Osteoblast (primary cell): ENCODE measurements around the gene IL12A. TPM values are rescaled to one million over a fixed set of nuclear protein-coding genes. Genes with fewer than 3 reads are reported as not detected.

ENCODE experiments used
- DNase-seq: peaks from one replicate; pipeline ENCODE4 v3.0.0; 2011; ENCODE audit warnings: low spot score, mixed read lengths; ENCODE audit not compliant: insufficient read length; ENCODE audit errors: missing footprints
- H2AFZ ChIP-seq: 2 replicates; pipeline ENCODE4 v1.6.0; 2011; ENCODE audit warnings: mild to moderate bottlenecking, low read length
- H3K27ac ChIP-seq: 2 replicates; pipeline ENCODE4 v1.5.1; 2011; ENCODE audit warnings: mild to moderate bottlenecking, low read depth, low read length, moderate library complexity
- H3K27me3 ChIP-seq: 2 replicates; pipeline ENCODE4 v1.6.0; 2012; ENCODE audit warnings: mild to moderate bottlenecking, control low read depth, inconsistent platforms, low read length, moderate library complexity; ENCODE audit not compliant: insufficient read depth
- H3K36me3 ChIP-seq: 2 replicates; pipeline ENCODE4 v1.5.1; 2011; ENCODE audit warnings: mild to moderate bottlenecking, low read length, control low read depth, moderate library complexity; ENCODE audit not compliant: insufficient read depth
- H3K4me1 ChIP-seq: 2 replicates; pipeline ENCODE4 v1.5.1; 2011; ENCODE audit warnings: mild to moderate bottlenecking, low read length, control low read depth, moderate library complexity; ENCODE audit not compliant: insufficient read depth
- H3K4me2 ChIP-seq: 2 replicates; pipeline ENCODE4 v1.6.0; 2011; ENCODE audit warnings: mild to moderate bottlenecking, low read length; ENCODE audit not compliant: insufficient read depth
- H3K4me3 ChIP-seq: fragments of 200-600 bp; sonication (generic); 3 replicates; pipeline ENCODE4 v1.5.1; 2012; ENCODE audit warnings: mild to moderate bottlenecking, low read length, inconsistent platforms; ENCODE audit not compliant: insufficient read depth
- H3K79me2 ChIP-seq: 2 replicates; pipeline ENCODE4 v1.6.0; 2012; ENCODE audit warnings: mild to moderate bottlenecking, low read length, control low read depth, inconsistent platforms; ENCODE audit not compliant: insufficient read depth
- H3K9me3 ChIP-seq: 2 replicates; pipeline ENCODE4 v1.5.1; 2011; ENCODE audit warnings: low read depth, low read length, control low read depth
- H4K20me1 ChIP-seq: 2 replicates; pipeline ENCODE4 v1.6.0; 2012; ENCODE audit warnings: mild to moderate bottlenecking, low read length, control low read depth; ENCODE audit not compliant: insufficient read depth
- CTCF ChIP-seq: IDR thresholded peaks from 2 replicates; pipeline ENCODE4 v1.5.1; 2011; ENCODE audit warnings: mild to moderate bottlenecking, low read depth, low read length, moderate library complexity; ENCODE audit errors: extremely low read depth
- total RNA-seq: library from RNA; depleted of rRNA; stranded (reverse); fragments of >200 nt; gene quantifications from 2 replicates; pipeline ENCODE4 v1.2.3, GENCODE V29; 2012

Gene IL12A
- total RNA-seq, 1 donor, result 4.7 TPM

DNA sequence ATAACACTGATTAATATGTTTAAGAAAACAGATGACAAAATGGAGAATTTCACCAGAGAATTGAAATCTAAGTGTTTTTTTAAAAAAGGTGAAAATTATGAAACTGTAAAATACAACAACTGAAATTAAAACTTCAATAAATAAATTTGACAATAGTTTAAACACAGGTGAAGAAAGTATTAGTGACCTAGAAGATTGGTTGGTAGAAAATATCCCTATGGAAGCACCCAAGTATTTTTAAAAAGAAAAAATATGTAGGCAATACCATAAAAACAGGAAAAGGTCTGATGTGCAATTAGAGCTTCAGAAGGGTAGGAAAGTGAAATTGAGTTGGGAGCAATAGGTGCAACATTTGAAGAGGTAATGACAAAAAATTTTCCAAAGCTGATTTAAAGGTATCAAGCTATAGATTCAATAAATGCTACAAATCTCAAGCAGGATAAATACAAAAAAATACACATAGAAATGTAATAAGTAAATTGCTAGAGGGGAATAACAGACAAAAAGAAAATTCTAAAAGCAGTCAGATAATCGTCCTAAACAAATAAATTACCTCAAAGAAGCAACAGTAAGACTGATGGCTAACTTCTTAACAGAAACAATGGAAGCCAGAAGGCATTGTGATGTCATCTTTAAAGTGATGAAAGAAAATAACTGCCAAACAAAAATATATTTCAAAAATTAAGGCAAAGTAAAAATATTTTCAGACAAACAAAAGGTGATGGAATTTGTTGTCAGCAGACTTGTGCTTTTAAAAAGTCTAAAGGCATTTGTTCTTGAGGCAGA is 9.5 kb upstream of the IL12A start:
- Histone ChIP-seq H3K27me3 (no peaks in the 10 kb centered on the region), H4K20me1 (no peaks in the 10 kb centered on the region), H3K27ac (no peak overlapping the region), H2AFZ (no peak overlapping the region), H3K4me2 (no peak overlapping the region), H3K4me1 (no peaks in the 10 kb centered on the region), H3K79me2 (no peaks in the 10 kb centered on the region), H3K4me3 (no peak overlapping the region), H3K36me3 (no peaks in the 10 kb centered on the region), H3K9me3 (no peaks in the 10 kb centered on the region)
- no peak for TF ChIP-seq CTCF
- DNase-seq, result no peak

DNA sequence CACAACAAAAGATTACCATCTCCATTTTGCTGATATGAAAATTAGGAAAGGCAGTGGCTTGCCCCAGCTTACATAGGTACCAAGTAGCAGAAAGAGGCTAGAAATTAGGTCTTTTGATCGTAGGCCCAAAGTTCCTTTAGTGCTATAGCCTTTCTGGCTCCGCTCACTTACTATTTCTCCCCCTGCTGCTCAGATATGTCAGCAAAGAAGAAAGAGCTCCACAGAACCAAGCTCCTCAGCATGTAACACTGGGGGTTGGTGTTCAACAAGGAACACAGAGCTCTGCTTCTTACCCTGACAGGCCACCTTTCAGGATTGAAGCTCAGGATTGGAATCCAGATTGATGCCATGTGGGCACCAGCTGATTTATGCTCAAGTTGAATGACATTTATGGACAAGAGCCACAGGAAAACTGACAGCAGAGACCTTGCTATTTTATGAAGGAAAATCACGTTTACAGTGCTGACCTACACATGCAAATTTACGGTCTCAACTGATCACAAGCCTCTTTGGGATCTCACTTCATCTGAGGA is 6.1 kb upstream of the IL12A start:
- no peaks in the 10 kb centered on the region for H3K36me3 ChIP-seq
- peaks cover 6% of the 10 kb centered on the region for H3K4me1 ChIP-seq
- no peak overlapping the region for H3K4me3 ChIP-seq
- H3K79me2 ChIP-seq, result no peaks in the 10 kb centered on the region
- DNase-seq, result no peak
- no peak overlapping the region for H3K27ac ChIP-seq
- no peak for TF ChIP-seq CTCF
- H3K9me3 ChIP-seq, result no peaks in the 10 kb centered on the region
- no peak overlapping the region for H3K4me2 ChIP-seq
- no peaks in the 10 kb centered on the region for H3K27me3 ChIP-seq
- no peaks in the 10 kb centered on the region for H4K20me1 ChIP-seq
- no peak overlapping the region for H2AFZ ChIP-seq

DNA sequence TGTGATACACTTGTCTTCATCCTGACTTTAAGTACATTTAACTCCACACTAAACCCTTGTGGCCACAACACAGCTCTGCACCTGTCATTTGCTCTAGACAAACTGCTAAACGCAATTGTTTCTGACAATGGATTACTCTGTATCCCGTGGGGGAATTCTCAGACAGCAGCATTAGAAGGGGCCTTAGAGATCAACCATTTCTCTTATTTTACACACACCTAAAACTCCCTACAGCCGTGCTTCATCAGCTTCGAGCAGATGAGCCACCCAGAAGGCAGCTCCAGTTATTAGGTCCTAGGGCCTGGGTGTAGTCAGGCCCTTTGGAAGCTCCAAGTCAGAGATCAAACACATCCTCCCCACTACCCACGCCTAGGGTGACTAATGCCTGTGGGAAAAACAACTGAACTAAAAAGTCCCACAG is 1.3 kb upstream of the IL12A start:
- Histone ChIP-seq H3K4me3 (no peak overlapping the region), H3K4me1 (peaks cover 33% of the 10 kb centered on the region), H3K27me3 (no peaks in the 10 kb centered on the region), H3K27ac (peak overlapping the region; percentile 43), H2AFZ (no peak overlapping the region), H3K9me3 (no peaks in the 10 kb centered on the region), H4K20me1 (no peaks in the 10 kb centered on the region), H3K4me2 (peak overlapping the region; percentile 9), H3K36me3 (peaks cover 4% of the 10 kb centered on the region), H3K79me2 (no peaks in the 10 kb centered on the region)
- TF ChIP-seq CTCF, result peak; percentile 33
- peak; percentile 68 for DNase-seq

GRCh38 chr3:159989973-159990846 is 1.6 kb downstream of the IL12A start:
- TF ChIP-seq CTCF, result no peak
- Histone ChIP-seq H2AFZ (no peak overlapping the region), H3K79me2 (no peaks in the 10 kb centered on the region), H3K27ac (no peak overlapping the region), H3K36me3 (peaks cover 9% of the 10 kb centered on the region), H3K9me3 (no peaks in the 10 kb centered on the region), H4K20me1 (no peaks in the 10 kb centered on the region), H3K27me3 (no peaks in the 10 kb centered on the region), H3K4me3 (peak overlapping the region; percentile 82), H3K4me1 (peaks cover 40% of the 10 kb centered on the region), H3K4me2 (peak overlapping the region; percentile 88)
- DNase-seq, result peak; percentile 42
